CD4-positive, alpha-beta T cell treated with Interferon gamma for 1 hour (primary cell): ENCODE data around the gene AMH.
"Not testable (repeated sequence)": the region's sequence is repeated elsewhere in the genome, so short reads cannot be mapped to it uniquely, and the experiment has no call there.

Experiments
- DNase-seq: peaks from one replicate; pipeline ENCODE4 v3.0.0-alpha.2; 2020

AMH gene

DNA sequence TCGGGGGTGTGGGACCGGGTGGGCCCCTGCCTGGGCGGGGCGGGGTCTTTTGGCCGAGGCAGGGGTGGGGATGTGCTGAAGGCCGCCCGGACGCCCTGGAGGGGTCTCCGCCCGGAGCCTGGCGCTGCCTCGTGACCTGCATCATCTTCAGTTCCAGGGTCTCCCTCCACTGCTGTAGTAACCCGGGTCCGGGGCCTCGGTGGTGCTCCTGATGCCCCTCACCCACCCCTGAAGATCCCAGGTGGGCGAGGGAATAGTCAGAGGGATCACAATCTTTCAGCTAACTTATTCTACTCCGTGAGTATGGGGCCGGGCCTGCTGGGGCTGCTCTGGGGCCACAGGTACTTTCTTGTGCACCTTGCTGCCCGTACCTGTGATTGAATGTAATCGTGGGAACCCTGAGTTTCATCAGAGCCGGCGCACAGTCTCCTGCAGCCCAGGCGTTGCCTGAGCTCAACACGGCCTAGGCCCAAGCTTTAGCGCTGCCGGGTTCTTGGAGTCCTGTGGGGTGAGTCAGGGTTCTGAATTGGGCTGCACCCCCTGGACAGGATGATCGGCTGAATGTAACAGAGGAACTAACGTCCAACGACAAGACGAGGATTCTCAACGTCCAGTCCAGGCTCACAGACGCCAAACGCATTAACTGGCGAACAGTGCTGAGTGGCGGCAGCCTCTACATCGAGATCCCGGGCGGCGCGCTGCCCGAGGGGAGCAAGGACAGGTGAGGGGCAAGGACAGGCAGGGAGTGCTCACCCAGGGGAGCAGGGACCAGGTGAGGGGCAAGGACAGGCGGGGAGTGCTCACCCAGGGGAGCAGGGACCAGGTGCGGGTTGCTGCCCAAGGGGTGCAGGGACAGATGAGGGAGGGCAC lies 22.3 kb downstream of the AMH start:
- no peak for DNase-seq

DNA sequence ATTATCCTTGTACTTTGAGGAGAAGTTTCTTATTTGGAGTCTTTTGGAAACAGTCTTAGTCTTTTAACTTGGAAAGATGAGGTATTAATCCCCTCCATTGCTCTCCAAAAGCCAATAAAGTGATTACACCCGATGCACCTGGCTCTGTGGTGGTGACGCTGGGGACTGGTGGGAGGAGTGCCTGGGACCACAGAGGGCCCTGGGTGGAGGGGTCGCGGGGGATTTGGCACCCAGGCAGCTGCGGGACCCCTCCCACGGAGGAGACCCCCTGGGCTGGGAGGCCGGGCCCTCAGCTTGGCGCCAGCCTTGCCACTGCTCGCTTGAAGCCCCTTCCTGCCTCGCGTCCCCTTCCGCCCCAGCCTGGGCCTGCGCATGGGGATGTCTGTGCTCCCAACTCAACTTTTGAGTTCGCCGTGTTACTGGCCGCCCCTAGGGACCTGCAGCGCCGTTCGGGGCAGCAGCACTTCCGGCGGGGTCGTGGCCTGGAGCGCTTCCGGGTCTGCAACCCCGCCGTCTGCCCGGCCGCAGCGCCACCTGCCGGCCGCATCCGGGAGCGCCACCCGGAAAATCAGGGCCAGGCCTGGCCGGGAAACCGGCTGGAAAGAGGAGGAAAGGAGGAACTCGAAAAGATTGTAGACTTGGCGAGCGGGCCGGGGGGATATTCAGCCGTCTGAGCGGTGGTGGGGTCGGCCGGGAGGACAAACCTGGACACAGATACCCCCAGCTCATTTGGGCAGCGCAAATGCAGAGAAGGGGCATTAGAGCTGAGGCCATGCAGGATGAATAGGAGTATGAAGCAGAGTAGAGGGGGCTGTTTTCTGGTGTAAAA lies 24.4 kb downstream of the AMH start:
- DNase-seq = peak; percentile 83

DNA sequence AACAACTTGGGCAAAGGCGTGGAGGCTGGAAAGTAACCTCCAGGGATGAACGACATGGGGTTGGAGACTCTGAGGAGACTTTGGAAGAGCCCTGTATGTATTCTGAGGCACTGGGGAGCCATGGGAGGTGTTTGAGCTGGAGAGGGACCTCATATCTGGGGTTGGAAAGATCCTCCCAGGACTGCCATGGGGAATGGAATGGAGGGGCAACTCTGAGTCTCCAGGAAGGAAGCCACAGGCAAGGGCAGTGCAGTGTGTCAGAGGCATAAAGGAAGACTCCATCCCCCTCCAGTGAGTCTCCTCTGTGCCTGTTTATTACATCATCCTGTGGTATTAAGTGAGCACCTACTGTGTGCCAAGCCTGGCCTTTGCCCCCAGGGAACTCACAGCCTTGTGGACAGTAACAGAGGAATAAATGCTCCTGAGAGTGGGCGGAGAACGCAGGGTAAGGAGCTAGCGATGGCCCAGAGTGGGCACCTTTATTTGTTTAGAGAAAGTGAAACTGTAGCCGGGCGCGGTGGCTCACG lies 25.1 kb downstream of the AMH start:
- DNase-seq = no peak

DNA sequence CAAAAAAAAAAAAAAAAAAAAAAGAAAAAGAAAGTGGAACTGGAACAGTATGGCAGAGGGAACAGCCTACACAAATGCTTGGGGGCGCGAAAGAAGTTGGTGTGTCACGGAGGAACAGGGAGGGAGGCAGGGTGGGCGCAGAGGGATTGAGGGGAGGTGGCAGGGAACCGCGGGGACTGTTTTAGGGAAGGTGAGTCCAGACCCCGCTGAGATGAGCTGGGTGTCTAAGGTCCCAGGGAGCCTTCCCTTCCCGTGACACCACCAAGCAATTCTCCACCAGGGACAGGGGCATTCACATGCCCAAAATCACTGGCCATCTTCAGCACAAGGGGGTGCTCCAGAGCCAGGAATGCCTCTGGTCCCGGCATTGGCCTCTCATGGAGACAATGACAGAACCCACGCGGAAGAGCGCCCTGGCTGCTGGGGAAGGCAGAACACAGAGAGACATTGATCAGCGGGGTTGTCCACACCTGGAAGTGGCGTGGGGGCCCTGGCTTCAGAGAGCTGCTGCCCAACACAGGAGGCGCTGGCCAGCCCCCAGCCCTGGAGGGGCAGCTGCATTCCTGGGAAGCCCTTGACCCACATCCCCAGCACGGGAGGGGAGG lies 25.9 kb downstream of the AMH start:
- peak; percentile 66 for DNase-seq

DNA sequence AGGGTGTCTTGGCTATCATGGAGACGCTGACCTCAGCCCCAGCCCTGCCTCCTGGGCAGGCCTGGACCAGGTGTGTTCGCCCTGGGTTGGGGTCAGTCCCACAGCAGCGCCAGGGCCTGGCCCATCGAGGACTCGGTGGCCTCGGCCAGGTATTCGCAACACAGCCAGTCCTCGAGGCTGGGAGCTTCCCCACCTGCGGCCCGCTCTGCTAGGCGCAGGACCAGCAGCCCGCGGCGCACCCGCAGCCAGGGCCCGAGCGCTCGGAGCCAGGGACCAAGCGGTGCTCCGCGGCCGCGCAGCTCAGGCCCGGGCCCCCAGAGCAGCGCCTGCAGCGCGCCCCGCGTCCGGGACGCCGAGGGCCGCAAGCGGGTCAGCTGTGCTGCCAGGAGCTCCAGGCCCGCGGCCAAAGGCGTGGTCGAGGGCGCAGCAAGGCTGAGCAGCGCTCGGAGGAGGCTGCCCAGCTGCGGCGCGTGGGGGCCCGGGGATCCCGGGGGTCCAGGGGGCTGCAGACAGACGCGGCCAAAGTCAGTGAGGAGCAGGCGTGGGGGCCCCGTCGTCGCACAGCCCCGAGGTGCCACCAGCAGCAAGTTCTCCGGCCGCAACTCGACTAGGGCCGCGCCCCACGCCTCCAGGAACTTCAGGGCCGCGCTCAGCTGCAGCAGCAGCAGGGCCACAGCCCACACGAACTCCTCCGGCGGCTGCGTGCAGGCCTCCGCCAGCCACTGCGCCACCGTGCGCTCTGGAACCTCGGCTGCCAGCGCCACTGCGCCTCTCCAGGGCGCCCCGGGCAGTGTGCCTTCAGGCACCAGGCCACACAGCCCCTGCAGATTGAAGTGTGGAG lies 26.7 kb downstream of the AMH start:
- no peak for DNase-seq

DNA sequence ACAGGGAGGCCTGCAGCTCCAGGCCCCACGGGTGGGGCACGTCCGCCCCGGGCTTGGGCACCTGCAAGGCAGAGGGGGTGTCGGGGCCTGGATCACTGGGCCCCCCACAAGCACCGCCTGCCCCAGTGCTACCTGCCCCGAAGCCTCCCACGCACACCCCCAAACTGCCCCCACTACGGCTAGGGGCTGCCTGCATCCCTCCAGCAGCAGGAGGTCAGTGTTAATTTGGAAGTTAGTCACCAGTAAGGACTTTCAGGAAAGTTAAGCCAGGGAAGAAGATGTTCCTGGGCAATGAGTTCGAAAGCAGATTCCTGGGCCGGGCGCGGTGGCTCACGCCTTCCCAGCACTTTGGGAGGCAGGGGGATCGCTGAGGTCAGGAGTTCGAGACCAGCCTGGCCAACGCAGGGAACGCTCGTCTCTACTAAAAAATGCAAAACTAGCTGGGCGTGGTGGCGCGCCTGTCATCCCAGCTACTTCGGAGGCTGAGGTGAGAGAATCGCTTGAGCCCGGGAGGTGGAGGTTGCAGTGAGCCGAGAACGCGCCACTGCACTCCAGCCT lies 27.4 kb downstream of the AMH start:
- DNase-seq = no peak

DNA sequence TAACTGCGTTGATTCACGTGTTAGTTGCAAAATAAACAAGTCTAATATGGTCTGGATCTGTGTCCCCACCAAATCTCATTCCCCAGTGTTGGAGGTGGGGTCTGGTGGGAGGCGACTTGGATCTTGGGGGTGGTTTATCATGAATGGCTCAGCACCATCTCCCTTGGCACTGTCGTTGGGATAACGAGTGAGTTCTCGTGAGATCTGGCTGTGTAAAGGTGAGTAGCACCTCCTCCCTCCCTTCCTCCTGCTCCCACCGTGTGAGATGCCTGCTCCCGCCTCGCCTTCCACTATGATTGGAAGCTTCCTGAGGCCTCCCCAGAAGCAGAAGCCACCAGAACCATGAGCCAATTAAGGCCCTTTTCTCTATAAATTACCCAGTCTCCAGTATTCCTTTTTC lies 28.0 kb downstream of the AMH start:
- no peak for DNase-seq

DNA sequence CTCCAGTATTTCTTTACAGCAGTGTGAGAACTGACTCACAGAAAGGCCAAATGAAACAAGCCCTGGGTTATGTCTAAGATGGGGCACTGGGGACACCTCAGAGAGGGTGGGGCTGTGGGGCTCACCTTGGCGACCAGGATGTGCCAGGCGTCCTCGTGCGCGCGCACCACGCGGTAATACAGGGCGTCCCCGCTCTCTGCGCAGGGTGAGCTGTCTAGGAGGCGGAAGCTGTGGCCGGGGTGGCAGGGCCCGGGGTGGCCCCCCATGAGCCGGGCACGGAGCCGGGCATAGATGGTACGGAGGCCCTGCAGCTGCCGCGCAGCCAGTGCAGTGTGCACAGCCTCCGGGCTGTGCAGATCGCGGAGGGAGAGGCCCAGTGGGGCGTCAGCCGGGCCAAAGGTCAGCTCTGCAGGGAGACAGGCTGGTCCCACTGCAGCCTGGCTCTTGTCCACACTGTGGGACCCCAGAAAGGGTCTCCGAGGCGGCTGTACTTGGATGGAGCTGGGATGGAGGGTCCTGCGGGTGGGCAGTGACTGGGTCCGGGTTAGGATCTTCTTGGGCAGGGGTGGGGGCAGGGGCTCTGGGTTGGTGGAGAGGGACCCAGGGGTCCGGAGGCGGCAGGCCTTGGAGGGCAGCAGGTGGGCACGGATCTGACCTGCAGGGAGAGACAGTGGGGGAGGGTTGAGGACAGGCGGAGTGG lies 29.5 kb downstream of the AMH start:
- DNase-seq = no peak

DNA sequence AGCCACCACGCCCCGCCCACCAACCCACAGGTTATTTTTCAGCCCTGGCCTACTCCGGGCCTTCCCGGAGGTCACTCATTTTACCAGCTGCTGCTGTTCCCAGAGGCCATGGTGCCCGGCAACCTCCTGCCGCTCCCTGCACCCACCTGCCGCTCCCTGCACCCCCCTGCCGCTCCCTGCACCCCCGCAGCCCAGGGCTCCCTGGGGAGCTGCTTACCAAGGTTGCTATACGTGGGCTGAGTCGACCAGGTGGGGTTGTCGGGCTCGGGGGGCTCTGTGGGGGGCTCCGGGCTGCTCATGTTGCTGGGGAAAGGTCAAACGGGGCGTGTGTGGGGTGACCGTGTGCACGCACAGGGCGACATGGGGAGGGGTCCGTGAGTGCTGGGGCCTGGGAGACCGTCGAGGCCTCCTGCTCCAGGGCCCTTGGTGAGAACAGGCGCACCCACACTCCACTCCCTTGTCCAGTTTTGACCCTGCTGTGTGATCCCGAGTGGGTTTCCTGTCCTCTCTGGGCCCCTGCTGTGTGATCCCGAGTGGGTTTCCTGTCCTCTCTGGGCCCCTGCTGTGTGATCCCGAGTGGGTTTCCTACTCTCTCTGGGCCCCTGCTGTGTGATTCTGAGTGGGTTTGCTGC lies 31.6 kb downstream of the AMH start:
- DNase-seq = no peak

DNA sequence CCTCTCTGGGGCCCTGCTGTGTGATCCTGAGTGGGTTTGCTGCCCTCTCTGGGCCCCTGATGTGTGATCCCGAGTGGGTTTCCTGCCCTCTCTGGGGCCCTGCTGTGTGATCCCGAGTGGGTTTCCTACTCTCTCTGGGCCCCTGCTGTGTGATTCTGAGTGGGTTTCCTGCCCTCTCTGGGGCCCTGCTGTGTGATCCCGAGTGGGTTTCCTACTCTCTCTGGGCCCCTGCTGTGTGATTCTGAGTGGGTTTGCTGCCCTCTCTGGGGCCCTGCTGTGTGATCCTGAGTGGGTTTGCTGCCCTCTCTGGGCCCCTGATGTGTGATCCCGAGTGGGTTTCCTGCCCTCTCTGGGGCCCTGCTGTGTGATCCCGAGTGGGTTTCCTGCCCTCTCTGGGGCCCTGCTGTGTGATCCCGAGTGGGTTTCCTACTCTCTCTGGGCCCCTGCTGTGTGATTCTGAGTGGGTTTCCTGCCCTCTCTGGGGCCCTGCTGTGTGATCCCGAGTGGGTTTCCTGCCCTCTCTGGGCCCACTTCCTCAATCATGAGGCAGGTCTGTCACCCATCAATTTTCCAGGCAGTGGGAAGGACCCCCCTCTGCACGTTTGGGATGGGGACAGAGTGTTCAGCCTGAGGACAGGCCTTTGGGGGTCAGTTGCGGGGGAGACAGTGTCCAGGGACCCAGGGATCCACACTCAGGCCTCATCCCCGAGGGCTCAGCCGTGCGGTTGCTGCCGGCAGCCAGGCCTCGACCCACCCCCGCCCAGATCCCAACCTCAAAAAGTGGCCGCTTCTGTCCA lies 32.3 kb downstream of the AMH start:
- DNase-seq = not testable (repeated sequence)

DNA sequence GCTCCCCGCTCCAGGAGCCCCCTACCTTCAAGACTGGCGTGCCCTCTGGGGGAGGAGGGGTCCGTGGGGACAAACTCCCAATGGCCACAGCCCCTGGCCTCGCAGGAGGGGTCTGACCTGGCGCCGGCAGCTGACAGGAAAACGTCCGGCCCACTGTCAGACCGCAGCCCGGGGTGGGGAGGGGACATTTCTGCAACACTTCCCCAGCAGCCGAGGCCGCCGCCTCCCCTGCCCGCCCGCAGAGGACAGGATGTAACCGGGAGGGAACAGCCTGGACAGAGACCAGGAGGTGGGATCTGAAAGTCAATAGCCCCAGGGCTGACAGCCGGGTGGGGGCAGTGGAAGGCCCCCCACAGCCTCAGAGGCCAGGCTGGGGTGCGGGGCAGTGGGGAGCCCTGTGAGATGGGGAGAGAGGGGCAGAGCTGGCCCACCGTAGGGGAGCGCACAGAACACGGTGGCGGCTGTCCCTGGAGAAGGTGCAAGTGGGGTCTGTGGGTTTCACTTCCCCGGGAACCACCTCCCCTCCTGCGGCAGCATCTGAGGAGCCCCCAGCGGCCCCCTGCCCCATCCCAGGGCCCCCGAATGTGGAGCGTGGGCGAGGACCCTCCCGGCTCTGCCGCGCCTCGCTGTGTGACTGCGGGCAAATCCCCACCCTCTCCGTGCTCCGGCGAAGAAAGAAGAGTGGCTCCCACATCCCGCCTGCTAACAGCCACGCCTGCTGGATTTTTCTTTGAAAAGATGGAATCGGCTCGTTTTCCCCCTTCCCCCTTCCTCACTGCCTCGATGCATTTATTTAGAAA lies 33.1 kb downstream of the AMH start, which contains the start of gene PEAK3:
Gene PEAK3 (minus strand): TSS at position 114 of the 800 bp plus-strand sequence. CDS start 1,244 bp downstream, outside the sequence.
- DNase-seq = peak; percentile 58

DNA sequence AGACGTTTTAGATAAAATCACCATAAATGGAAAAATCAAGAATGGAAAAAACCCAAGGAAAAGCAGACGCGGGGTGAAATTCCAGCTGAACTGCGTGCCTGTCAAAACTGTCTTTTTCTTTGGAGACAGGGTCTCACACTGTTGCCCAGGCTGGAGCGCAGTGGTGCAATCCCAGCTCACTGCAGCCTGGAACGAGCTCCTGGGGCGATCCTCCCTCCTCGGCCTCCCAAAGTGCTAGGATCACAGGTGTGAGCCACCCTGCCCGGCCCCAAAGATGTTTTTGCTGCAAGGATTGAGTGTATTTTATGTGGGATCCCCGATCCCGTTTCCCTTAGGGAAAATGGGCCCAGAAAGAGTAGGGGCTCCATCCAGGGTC lies 33.7 kb downstream of the AMH start:
- no peak for DNase-seq

DNA sequence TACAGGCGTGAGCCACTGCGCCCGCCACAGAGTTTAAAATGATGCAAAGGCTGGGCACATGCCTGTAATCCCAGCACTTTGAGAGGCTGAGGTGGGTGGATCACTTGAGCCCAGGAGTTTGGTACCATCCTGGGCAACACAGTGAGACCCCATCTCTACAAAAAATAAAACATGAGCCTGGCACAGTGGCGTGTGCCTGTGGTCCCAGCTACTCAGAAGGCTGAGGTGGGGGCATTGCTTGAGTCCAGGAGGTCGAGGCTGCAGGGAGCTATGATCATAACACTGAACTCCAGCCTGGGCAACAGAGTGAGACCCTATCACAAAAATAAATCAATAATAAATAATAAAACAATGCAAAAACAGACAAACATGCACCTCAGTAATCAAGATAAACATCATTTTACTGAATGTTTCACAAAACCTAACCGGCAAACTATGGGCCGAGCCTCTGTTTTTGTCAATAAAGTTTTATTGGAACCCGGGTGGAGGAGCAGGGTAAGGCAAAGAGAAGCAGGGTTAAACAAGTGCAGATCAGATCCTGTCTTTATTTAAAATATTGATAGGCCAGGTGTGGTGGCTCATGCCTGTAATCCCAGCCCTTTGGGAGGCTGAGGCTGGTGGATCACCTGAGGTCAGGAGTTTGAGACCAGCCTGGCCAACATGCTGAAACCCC lies 34.8 kb downstream of the AMH start:
- no peak for DNase-seq

DNA sequence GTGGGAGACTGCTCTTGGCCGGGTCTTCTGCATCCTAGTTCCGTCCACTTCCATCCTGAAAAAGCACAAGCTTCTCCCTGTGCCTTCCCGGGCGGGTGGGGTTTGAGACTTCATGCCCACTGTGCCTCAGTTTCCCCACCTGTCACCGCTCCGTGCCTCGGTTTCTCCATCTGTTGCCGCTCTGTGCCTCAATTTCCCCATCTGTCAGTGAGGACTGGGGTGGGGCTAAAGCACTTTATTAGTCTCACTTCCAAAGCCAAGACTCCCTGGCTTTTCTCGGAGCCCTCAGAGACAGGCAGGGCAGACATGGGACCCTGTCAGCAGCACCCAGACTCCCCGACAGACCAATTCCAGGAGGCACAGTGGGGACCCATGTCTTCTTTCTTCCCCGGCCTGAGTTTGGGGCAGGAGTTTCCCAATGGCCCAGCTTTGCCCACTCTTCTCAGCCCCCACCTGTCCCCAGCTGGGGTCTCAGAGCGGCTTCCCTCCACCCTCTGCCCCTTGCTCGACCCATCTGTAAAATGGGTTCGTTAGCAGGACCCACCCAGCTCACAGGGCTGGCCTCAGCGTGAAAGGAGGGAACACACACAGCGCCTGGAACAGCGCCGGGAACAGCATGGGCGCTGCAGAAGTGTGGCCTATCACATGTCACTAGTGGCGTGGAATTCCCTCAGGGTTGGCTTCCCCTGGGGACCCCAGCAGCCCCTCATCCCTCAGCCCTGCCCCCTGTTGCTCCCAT lies 37.4 kb downstream of the AMH start:
- no peak for DNase-seq

DNA sequence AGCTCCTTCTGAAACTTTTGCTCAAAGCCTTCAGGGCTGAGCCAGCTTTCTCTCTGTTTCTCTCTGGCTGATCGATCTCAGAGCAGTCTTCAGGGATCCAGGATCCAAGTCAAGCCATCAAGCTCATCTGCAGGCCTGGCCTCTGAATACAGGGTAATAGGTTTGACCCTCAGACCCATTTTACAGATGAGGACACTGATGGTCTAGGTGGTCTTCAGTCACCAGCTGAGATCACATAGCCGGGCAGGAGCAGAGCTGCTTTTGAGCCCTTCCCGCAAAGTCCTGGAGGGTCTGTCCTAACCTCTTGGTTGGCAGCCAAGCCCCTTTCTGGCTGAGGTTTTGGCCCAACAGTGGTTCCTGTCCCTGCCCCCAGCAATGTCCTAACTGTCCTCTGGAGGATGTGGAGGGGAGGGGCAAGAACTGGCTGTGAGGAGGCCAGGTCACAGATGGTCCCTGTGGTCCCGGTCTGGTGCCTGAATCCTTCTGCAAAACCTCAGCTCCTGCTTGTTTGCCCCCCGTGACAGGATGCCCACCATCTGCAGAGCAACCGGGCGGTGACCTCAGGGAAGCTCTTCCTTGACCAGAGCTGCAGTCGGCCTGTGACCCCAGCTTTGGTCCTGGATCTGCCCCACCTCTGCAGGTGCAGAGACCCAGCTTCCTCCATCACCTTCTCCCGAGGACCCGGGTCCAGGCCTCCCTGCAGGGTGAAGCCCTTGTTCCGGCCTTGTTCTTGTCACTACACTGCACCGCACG lies 38.6 kb downstream of the AMH start:
- DNase-seq = no peak

DNA sequence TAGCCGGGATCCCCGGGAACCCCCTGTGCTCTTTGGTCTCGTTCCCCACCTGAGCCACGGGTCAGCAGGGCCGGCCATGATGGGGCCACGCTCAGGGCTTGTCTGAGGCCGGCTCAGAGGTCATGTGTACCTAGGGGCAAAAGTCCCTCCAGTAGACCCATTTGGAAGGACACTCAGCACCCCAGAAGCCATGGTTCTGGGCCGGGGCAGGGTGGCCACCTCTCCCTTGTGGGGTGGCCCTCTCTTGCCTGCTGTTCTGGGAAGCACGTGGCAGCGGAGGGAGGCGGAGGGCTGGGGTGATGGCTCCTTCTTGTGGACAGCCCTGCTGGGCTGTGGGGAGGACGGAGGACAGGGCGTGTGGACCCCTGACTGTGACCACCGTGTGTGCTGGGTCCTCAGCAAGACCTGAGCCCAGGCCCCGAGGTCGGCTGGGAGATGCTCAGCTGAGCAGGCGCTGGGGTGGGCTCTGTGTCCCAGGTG lies 39.3 kb downstream of the AMH start:
- no peak for DNase-seq
